ENCODE measurements around the gene HORMAD2. TPM values are rescaled to one million over a fixed set of nuclear protein-coding genes. Genes with fewer than 3 reads are reported as not detected.

Gene HORMAD2
- polyA plus RNA-seq, 1 experiment, result not detected

DNA sequence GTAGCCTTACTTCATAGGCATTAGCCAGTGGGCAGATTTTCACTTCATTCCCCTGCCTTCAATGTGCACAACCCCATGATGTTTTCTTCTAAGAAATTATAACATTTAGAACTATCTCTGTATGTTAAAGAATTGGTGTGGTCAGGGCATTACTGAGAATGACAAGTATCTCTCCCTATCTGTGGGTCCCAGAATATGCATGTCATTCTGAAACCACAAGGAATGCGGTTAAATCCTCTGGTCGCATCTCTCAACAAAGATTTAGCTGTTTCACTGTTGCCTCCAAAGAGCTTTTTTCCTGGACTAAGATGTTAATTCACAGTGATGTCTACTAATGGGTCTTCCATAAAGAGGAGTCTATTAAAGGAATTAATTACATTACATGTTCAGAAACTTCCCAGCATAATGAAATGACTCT lies 103.6 kb downstream of the HORMAD2 start:
- ChIA-PET CTCF (no interaction called here), POLR2A (no interaction called here)
- TF ChIP-seq, protein P1, sequence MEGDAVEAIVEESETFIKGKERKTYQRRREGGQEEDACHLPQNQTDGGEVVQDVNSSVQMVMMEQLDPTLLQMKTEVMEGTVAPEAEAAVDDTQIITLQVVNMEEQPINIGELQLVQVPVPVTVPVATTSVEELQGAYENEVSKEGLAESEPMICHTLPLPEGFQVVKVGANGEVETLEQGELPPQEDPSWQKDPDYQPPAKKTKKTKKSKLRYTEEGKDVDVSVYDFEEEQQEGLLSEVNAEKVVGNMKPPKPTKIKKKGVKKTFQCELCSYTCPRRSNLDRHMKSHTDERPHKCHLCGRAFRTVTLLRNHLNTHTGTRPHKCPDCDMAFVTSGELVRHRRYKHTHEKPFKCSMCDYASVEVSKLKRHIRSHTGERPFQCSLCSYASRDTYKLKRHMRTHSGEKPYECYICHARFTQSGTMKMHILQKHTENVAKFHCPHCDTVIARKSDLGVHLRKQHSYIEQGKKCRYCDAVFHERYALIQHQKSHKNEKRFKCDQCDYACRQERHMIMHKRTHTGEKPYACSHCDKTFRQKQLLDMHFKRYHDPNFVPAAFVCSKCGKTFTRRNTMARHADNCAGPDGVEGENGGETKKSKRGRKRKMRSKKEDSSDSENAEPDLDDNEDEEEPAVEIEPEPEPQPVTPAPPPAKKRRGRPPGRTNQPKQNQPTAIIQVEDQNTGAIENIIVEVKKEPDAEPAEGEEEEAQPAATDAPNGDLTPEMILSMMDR (IDR thresholded peaks at IDR 0.05; ENCODE audit: insufficient read depth, low read depth, low read length), result no peak

DNA sequence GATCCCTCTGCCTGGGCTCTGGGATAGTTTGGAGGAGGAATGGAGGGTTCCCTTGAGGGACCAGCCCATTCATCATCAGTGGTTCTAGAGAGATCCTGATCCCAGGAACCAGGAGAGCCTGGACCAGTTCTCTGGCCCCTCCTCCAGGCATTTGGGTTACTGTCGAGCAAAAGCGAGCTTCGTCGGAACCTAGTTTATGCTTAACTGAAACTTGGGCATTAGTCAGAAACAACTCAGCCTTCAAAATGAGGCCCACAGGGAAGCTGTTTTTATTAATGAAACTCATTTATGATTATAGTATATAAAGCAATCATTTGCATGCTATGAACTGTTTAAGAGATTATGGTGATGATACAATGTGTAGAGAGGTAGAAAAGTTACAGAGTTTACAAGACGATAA lies 104.9 kb downstream of the HORMAD2 start:
- DNase-seq (ENCODE audit: low read depth), result no peak
- TF ChIP-seq, protein P1 (IDR thresholded peaks at IDR 0.05; ENCODE audit: insufficient read depth, low read depth, low read length), result no peak
- Histone ChIP-seq H3K36me3 (ENCODE audit: control insufficient read depth, insufficient read depth, low read length) (no peaks in the 10 kb centered on the region), H3K4me3 (ENCODE audit: low read depth, low read length) (no peak overlapping the region), H3K27me3 (ENCODE audit: control insufficient read depth, insufficient read depth, low read length) (no peaks in the 10 kb centered on the region; the same call in 1 of the 2 replicates)
- CTCF ChIA-PET, result interaction anchor here (0.8 to 0.9 kb wide), 2 partner anchors 11 to 71 kb away, joined by 3 read pairs; no protein-coding TSS in a partner anchor
- POLR2A ChIA-PET, result no interaction called here

More for the DNA sequence above, 103.6 kb downstream of the HORMAD2 start:
- no peak for DNase-seq (ENCODE audit: low read depth)
- Histone ChIP-seq H3K36me3 (ENCODE audit: control insufficient read depth, insufficient read depth, low read length) (no peaks in the 10 kb centered on the region), H3K27me3 (ENCODE audit: control insufficient read depth, insufficient read depth, low read length) (no peaks in the 10 kb centered on the region; the same call in 1 of the 2 replicates), H3K4me3 (ENCODE audit: low read depth, low read length) (no peak overlapping the region)

DNA sequence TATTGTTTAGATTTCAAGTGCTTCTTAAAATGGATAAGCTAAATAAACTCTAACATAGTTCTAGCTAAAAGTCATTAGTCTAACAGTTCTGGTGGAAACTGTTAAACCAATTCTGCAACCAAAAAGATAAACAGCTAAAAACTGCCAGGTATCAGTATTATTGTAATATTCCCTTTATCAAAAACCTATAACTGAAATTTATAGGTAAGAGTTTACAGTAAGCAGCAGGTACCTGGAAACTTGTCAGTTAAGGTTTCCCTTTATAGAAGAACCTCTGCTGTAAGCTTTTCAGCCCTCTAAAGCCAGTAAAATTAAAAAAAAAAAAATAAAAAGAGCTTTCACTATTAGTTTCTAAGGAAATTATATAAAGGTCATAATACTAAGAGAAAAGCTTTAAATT lies 105.3 kb downstream of the HORMAD2 start:
- no peak for DNase-seq (ENCODE audit: low read depth)
- TF ChIP-seq, protein P1 (IDR thresholded peaks at IDR 0.05; ENCODE audit: insufficient read depth, low read depth, low read length), result no peak
- no peaks in the 10 kb centered on the region; the same call in 1 of the 2 replicates for H3K27me3 ChIP-seq (ENCODE audit: control insufficient read depth, insufficient read depth, low read length)
- POLR2A ChIA-PET, result no interaction called here
- H3K36me3 ChIP-seq (ENCODE audit: control insufficient read depth, insufficient read depth, low read length), result no peaks in the 10 kb centered on the region
- H3K4me3 ChIP-seq (ENCODE audit: low read depth, low read length), result no peak overlapping the region
- CTCF ChIA-PET, result interaction anchor here (0.6 to 0.9 kb wide), 3 partner anchors 8 to 70 kb away, joined by 3 read pairs; no protein-coding TSS in a partner anchor

DNA sequence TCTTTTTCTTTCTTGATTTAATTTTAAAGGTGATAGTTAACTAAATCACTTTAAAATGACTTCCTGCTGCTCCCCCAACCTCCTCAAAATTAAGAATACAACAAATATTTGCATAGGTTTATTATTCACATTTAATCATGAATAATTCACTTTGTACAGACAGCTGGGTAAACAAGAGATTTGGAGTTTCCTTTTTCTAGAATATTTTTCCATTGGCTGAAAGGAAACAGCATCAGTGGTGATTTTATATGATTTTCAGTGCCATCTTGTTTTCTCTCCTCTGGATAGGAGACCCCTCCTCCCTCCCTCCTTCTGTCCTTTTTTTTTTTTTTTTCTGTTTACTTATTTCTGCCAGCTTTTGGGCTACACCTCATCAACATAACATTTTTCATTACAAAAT lies 105.8 kb downstream of the HORMAD2 start:
- H3K36me3 ChIP-seq (ENCODE audit: control insufficient read depth, insufficient read depth, low read length), result no peaks in the 10 kb centered on the region
- H3K27me3 ChIP-seq (ENCODE audit: control insufficient read depth, insufficient read depth, low read length), result no peaks in the 10 kb centered on the region
- no peak overlapping the region for H3K4me3 ChIP-seq (ENCODE audit: low read depth, low read length)
- ChIA-PET CTCF (interaction anchor here (0.6 to 0.9 kb wide), 3 partner anchors 8 to 70 kb away, joined by 3 read pairs; no protein-coding TSS in a partner anchor), POLR2A (no interaction called here)
- TF ChIP-seq, protein P1 (IDR thresholded peaks at IDR 0.05; ENCODE audit: insufficient read depth, low read depth, low read length), result no peak
- DNase-seq (ENCODE audit: low read depth), result no peak

DNA sequence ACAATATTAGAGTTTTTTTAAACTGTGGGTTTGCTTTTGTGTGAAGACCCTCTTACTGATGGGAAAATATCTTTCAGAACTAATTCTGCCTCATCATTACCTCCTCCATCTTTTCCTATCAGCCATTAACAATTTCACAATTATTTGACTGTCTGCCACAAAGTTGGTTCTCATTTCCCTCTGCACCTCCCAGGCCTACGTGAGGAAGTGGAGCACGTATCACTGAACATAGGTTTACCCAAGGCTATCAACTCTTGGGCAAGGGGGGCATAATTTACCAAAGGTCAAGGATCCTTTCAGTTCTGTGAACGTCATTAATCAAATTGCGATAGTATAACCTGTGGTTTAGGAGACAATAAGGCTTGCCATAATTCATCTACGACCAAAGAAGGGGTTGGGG lies 106.2 kb downstream of the HORMAD2 start:
- CTCF ChIA-PET, result no interaction called here
- H3K27me3 ChIP-seq (ENCODE audit: control insufficient read depth, insufficient read depth, low read length), result no peaks in the 10 kb centered on the region
- no peak overlapping the region for H3K4me3 ChIP-seq (ENCODE audit: low read depth, low read length)
- no peak for DNase-seq (ENCODE audit: low read depth)
- POLR2A ChIA-PET, result no interaction called here
- TF ChIP-seq, protein P1 (IDR thresholded peaks at IDR 0.05; ENCODE audit: insufficient read depth, low read depth, low read length), result no peak
- no peaks in the 10 kb centered on the region for H3K36me3 ChIP-seq (ENCODE audit: control insufficient read depth, insufficient read depth, low read length)
